Body of pancreas (tissue), 4 donors: ENCODE data around the gene EEF1G.
"Not testable (repeated sequence)": the region's sequence is repeated elsewhere in the genome, so short reads cannot be mapped to it uniquely, and the experiment has no call there.

Source experiments
- POLR2A ChIP-seq, 3 donors: fragments of 450-650 bp; IDR thresholded peaks; one replicate each; pipeline ENCODE4 v1.6.1; 2016; ENCODE audit warnings: antibody characterized with exemption in 3 of 3, mild to moderate bottlenecking in 2 of 3
- TF ChIP-seq, protein P1 (sequence below), 7 experiments: fragments of 450-650 bp in 4 of 7; fragments of 200-600 bp in 3 of 7; sonication (generic) in 3 of 7; IDR thresholded peaks; one replicate each; pipeline ENCODE4 v1.5.1; 2016 to 2019; ENCODE audit warnings: antibody characterized with exemption in 7 of 7

DNA sequence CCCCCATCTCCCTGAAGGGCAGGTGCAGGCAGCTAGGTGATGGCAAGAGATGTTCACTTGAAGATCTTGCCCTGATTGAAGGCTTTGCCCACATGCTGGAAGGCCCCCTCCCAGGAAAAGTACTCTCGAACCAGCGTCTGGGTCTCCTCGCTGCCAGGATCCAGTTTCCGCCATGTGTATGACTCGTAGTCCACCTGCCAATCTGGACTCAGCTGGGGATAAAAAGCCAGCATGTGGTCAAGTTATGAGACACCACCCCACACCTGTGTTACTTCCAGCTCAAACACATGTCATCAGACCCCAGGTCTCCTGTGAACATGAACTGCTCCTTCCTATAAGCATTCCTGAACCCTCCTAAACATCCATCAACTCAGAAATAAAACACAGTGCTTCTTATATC is 14.1 kb downstream of the EEF1G start:
- not testable (repeated sequence) for TF ChIP-seq POLR2A (IDR thresholded peaks at IDR 0.05)
- TF ChIP-seq, protein P1, sequence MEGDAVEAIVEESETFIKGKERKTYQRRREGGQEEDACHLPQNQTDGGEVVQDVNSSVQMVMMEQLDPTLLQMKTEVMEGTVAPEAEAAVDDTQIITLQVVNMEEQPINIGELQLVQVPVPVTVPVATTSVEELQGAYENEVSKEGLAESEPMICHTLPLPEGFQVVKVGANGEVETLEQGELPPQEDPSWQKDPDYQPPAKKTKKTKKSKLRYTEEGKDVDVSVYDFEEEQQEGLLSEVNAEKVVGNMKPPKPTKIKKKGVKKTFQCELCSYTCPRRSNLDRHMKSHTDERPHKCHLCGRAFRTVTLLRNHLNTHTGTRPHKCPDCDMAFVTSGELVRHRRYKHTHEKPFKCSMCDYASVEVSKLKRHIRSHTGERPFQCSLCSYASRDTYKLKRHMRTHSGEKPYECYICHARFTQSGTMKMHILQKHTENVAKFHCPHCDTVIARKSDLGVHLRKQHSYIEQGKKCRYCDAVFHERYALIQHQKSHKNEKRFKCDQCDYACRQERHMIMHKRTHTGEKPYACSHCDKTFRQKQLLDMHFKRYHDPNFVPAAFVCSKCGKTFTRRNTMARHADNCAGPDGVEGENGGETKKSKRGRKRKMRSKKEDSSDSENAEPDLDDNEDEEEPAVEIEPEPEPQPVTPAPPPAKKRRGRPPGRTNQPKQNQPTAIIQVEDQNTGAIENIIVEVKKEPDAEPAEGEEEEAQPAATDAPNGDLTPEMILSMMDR (IDR thresholded peaks at IDR 0.05): not testable (repeated sequence)
